ENCODE results near the gene VSIR.

Gene VSIR

GRCh38 chr10:71782221-71782916 lies 9.0 kb upstream of the VSIR start:
- DNase-seq: no peak

DNA sequence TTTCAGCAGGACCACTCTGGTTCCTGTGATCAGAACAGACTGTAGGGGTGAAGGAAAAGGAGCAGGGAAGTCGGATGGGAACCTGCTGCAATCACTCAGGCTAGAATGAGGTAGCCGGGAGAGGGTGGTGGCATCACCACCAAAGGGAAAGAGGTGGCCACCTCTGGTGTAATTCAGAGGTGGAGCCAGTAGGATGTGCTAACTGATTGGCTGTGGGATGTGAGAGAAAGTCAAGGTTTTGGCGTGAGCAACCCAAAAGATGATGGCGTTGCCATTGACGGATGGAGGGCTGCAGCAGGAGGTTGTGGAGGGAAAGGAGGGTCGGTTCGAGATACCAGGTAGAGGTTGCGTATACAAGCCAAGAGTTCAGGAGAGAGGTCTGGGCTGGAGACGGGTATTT lies 7.4 kb upstream of the VSIR start:
- DNase-seq: no peak

DNA sequence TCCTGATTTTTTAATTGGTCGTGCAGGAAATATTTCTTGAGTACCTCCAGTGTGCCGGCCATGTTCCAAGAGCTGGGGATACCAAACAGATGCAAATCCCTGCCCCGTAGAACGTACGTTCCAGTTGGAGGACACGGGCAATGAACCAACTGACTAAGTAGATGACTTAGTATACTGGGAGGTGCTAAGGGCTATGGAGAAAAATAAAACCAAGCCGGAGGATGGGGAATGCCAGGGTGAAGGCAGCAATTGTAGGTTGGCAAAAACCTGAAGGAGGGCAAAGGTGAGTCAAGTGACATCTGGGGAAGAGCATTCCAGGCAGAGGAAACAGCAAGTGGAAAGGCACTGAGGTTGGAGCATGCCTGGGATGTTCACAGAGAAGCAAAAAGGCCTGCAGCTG lies 6.8 kb upstream of the VSIR start:
- DNase-seq: no peak

GRCh38 chr10:71779641-71780040 lies 6.3 kb upstream of the VSIR start:
- no peak for DNase-seq

- DNase-seq: no peak
These were observed 4.9 kb upstream of the VSIR start for GRCh38 chr10:71778071-71778825.

- no peak for DNase-seq
These were observed 4.1 kb upstream of the VSIR start for GRCh38 chr10:71777213-71777985.

- no peak for DNase-seq
These were observed 3.2 kb upstream of the VSIR start for GRCh38 chr10:71776481-71776925.

DNA sequence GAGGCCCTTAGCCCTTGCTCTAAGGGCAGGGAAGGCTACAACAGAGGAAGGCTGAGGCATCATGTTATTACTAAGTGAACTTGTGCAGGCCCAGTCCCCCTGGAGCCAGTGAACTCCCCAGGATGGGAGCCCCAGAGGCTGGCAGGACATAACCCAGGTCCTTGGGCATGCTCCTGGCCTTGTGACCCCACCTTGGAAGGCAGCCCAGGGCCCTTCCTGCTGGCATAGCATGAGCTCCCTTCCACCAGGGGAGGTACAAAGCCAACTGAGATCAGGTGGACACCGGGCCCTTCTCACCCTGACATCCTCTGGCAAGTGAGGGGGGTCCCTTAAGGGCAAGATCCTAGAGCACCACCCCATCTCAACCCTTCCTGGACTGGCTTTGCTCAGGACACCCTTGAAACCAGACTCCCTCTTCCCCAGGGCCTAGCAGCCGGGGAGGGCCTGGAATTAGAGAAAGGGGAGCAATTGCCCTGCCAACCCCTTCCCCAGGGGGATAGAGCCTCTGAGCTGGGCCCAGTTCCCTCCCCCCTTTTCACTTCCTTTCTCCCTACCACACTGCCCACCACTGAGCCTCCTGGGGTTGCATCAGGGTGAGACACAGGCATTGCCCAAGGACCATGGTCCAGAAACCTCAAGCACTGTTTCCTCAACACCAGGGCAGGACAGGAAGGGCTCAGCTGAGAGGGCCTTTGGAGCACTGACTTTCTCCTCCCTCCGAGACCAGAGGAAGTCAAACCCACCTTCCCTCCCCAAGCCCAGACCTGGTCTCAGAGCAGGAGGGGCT lies 1.8 kb upstream of the VSIR start:
- DNase-seq: no peak

DNA sequence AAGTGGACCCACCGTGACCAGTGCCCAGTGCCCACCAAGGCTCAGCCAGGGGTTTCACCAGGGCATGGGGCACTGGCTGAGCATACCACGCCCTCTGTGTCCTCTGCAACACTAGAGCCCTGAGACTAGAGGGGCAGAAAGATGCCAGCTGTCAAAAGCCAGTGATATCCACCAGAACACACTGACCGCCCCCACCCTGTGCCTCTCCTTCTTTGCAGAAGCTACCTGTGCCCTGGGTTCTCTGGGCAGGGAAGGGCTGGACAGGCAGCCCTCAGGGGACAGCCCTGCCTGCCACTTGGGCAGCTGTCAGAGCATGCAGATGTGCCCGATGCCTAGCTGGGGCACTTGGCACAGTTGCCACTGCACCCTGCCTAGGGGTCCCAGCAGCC lies 494 bp downstream of the VSIR start:
- peak; percentile 29 for DNase-seq

DNA sequence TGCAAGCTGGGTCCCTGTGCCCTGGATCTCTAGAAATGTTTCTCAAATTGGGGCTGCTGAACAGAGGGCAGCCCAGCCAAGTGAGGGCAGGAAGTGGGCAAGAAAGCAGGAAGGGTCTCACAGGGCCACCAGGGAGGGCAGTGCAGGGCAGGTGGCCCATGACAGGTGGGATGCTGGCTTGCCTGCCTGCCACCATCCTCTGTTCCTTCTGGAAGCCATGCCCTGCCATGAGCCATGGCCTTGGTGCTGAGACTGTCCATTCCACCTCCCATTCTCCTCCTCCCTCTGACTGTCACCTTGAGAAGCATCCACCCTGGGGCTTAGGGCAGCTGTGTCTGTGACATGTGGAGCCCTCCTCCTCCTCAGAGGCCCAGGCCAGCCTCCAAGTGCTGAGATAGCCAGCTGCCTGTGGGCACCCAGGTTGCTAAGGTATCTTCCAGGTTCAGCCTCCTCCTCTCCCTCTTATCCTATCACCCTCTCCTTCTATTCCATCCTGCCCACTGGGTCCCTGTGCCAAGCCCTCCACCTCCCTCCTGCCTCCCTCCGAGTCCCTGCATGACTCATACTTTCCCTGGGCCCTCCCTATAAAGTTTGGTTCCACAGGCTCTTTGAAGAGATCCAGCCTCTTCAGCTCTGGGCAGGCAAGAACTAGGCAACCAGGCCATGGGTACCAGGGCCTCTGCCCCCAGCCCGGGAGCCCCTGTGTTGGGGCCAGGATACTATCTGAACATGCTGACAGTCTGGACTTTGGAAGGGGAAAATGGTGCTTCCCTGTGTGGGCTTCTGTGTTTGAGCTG lies 1.3 kb downstream of the VSIR start:
- DNase-seq: no peak

- no peak for DNase-seq
These were observed 2.1 kb downstream of the VSIR start for GRCh38 chr10:71771204-71771603.

GRCh38 chr10:71770789-71771188 lies 2.5 kb downstream of the VSIR start:
- DNase-seq: no peak

DNA sequence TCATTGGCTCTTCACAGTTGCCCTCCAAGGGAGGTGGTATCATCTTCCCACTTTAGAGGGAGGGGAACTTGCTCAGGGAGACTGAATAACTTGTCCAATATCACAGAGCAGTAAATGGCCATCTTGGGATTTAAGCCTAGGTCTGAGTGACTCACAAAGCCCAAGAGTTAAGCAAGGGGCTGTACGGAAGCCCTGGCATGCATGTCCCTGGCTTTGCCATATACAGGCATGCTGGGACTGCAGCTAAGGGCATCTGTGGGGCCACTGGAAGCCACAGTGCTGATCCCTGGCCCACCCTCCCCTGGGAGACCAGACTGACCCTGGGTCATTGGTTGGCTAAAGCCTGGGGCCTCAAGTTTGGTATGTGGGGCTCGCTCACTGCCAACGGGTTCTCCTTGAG lies 3.1 kb downstream of the VSIR start:
- no peak for DNase-seq

GRCh38 chr10:71769279-71769823 lies 4.0 kb downstream of the VSIR start:
- DNase-seq: no peak

GRCh38 chr10:71767420-71768035 lies 5.8 kb downstream of the VSIR start:
- DNase-seq: no peak

- no peak for DNase-seq
These were observed 6.5 kb downstream of the VSIR start for GRCh38 chr10:71766717-71767419.

DNA sequence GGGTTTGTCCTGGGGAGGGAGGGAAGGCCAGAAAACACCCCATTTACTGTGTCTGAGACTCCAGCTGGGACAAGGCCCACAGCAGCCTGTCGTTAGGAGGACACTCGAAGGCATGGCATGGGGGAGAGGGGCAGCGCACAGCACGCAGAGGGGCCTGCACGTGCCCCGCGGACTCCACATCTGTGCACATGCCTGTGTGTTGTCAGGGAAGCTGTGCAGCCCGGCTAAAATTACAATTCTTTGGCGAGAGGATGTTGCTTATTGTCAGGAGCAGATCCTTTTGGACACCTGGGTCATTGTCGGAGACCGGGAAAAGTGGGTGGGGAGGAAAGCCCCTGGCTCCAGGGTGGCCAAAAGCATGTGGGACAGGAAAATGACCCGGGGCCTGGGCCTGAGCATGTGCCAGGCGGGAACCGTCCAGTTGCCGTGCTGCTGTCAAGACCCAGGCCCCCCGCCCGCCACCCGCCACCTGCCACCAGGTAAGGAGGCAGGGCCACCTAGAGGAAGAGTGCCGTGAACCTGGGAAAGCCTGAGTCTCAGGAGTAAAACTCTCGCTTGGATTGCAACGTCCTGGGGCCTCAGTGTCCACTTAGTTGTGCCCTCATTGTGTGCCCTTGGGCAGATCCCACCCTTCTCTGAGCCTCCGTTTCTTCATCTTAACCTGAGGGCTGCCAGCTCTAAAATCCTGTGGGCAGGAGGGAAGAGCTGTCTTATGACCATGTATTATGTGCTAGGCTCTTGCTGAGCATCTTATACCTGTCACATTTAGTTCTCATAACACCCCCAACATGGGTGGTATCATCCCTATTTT lies 7.2 kb downstream of the VSIR start:
- DNase-seq: no peak

GRCh38 chr10:71765176-71765904 lies 8.0 kb downstream of the VSIR start:
- no peak for DNase-seq

All from stimulated activated CD4-positive, alpha-beta T cell treated with anti-CD3 and anti-CD28 coated beads, Interleukin-4, amount 100 ng/mL, for 1 hour (primary cell).